Muscle layer of colon (tissue), 2 donors: Measurements from ENCODE around the gene IL17C.

ENCODE experiments used
- H3K27ac ChIP-seq: one replicate; pipeline ENCODE4 v1.7.0; 2013; ENCODE audit warnings: low read depth, mild to moderate bottlenecking, low read length, moderate library complexity
- H3K27me3 ChIP-seq, 2 donors: one replicate each; pipeline ENCODE4 v1.7.0; 2013; ENCODE audit warnings: low read length in 2 of 2, mild to moderate bottlenecking in 2 of 2; ENCODE audit not compliant: insufficient read depth in 2 of 2, control insufficient read depth in 1 of 2
- H3K36me3 ChIP-seq: one replicate; pipeline ENCODE4 v1.7.0; 2013; ENCODE audit warnings: mild to moderate bottlenecking, low read length; ENCODE audit not compliant: insufficient read depth
- H3K4me1 ChIP-seq: one replicate; pipeline ENCODE4 v1.7.0; 2013; ENCODE audit warnings: mild to moderate bottlenecking, low read length; ENCODE audit not compliant: insufficient read depth
- H3K4me3 ChIP-seq, 2 donors: one replicate each; pipeline ENCODE4 v1.7.0; 2013; ENCODE audit warnings: low read length in 2 of 2, low read depth in 1 of 2, mild to moderate bottlenecking in 1 of 2, moderate library complexity in 1 of 2
- H3K9ac ChIP-seq: one replicate; pipeline ENCODE4 v1.7.0; 2013; ENCODE audit warnings: low read length
- H3K9me3 ChIP-seq: one replicate; pipeline ENCODE4 v1.7.0; 2013; ENCODE audit warnings: mild to moderate bottlenecking, low read length
- donor health status: abdominal sarcoma.
- donor health status: Adenocarcinoma of cecum.

IL17C gene

DNA sequence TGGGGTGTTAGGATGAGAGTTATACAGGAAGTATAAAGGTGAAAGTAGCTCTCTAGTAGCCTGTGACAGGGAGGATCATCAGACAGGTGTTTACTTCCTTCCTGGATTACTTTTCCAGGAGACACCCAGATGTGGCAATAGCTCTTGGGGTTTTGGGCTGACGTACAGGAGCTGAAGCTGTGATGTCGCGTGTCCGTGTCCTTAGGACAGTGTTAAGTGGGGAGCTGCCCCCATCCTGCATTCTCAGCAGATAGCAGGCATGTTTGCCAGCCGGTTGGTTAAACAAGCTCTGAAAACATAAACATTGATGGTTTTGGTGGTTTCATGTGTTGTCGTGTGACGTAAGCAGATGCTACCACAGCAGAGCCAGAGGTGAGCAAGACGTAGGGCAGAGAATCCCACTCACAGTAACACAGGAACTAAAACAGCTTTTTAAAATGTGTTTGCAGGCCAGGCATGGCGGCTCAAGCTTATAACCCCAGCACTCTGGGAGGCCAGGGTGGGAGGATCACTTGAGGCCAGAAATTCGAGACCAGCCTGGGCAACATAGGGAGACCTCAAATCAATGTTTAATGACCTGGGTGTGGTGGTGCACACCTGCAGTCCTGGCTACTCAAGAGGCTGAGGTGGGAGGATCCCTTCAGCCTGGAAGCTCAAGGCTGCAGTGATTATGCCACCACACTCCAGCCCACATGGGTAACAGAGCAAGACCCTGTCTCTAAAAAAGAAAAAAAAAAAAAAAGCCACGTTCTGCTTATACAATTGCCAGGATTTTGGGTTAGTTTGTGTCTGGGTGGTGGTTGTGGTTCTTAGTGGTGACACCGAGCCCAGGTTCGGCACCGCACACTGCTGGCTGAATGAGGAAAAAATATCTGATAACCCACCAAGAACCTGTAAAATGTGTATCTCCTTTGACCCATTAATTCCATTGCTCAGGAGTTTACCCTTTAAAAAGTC lies 18.2 kb upstream of the IL17C start:
- Histone ChIP-seq H3K27ac (no peak overlapping the region), H3K9ac (no peak overlapping the region)

GRCh38 chr16:88622125-88622524 lies 16.2 kb upstream of the IL17C start:
- no peaks in the 10 kb centered on the region for H3K4me1 ChIP-seq
- no peaks in the 10 kb centered on the region for H3K27me3 ChIP-seq
- no peak overlapping the region for H3K27ac ChIP-seq
- no peak overlapping the region for H3K4me3 ChIP-seq
- no peaks in the 10 kb centered on the region for H3K9me3 ChIP-seq
- no peak overlapping the region for H3K9ac ChIP-seq
- peaks cover 56% of the 10 kb centered on the region for H3K36me3 ChIP-seq

More for the DNA sequence above, 18.2 kb upstream of the IL17C start:
- Histone ChIP-seq H3K36me3 (peaks cover 47% of the 10 kb centered on the region), H3K9me3 (no peaks in the 10 kb centered on the region), H3K4me3 (no peak overlapping the region), H3K4me1 (no peaks in the 10 kb centered on the region), H3K27me3 (no peaks in the 10 kb centered on the region)

DNA sequence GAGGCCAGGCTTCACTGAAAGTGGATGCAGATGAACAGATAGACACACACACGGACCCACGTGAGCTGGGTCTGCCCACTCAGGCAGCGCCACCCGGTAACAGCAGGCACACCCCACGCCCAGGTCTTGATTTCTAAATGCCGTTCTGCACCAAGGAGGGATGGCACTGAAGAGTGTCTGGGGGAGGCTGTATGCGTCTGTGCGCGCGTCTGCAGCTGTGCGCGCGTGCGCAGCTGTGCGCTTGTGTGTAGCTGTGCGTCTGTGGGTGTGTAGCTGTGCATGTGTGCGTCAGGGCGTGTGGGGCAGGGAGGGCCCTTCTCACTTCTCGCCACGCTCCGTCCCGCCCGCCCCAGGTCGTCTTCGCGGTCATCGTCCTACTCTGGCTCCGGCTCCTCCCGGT lies 15.5 kb upstream of the IL17C start:
- Histone ChIP-seq H3K4me3 (no peak overlapping the region), H3K36me3 (peaks cover 60% of the 10 kb centered on the region), H3K27me3 (no peaks in the 10 kb centered on the region), H3K4me1 (no peaks in the 10 kb centered on the region), H3K9ac (no peak overlapping the region), H3K9me3 (no peaks in the 10 kb centered on the region), H3K27ac (no peak overlapping the region)

DNA sequence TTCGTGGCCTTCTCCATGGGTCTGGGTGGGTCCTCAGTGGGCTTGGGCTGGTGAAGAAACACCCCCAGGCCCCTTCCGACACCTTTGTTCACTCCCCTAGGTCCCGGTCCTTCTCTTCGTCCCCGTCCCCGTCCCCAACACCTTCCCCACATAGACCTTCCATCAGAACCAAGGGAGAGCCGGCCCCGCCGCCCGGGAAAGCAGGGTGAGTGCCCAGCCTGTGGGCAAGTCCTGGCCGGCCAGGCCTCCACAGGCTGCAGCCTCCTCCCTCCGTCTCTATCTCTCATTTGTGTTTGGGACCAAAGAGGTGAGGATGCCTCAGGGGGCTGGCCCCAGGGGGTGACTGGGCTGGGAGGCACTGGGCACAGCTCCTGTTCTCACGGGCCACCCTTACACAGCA lies 14.5 kb upstream of the IL17C start:
- H3K4me3 ChIP-seq: no peak overlapping the region
- no peaks in the 10 kb centered on the region for H3K4me1 ChIP-seq
- no peaks in the 10 kb centered on the region for H3K27me3 ChIP-seq
- no peaks in the 10 kb centered on the region for H3K9me3 ChIP-seq
- peaks cover 68% of the 10 kb centered on the region for H3K36me3 ChIP-seq
- H3K9ac ChIP-seq: no peak overlapping the region
- H3K27ac ChIP-seq: no peak overlapping the region

GRCh38 chr16:88624481-88624880 lies 13.9 kb upstream of the IL17C start:
- Histone ChIP-seq H3K36me3 (peaks cover 62% of the 10 kb centered on the region), H3K4me1 (no peaks in the 10 kb centered on the region), H3K27me3 (no peaks in the 10 kb centered on the region), H3K9me3 (no peaks in the 10 kb centered on the region), H3K4me3 (no peak overlapping the region), H3K9ac (no peak overlapping the region), H3K27ac (no peak overlapping the region)

GRCh38 chr16:88624977-88625576 lies 13.3 kb upstream of the IL17C start:
- Histone ChIP-seq H3K4me1 (no peaks in the 10 kb centered on the region), H3K9me3 (no peaks in the 10 kb centered on the region), H3K9ac (no peak overlapping the region), H3K4me3 (no peak overlapping the region), H3K27me3 (no peaks in the 10 kb centered on the region), H3K36me3 (peaks cover 60% of the 10 kb centered on the region), H3K27ac (no peak overlapping the region)

- H3K4me1 ChIP-seq: no peaks in the 10 kb centered on the region
Measured at GRCh38 chr16:88626646-88627045, 11.7 kb upstream of the IL17C start.

DNA sequence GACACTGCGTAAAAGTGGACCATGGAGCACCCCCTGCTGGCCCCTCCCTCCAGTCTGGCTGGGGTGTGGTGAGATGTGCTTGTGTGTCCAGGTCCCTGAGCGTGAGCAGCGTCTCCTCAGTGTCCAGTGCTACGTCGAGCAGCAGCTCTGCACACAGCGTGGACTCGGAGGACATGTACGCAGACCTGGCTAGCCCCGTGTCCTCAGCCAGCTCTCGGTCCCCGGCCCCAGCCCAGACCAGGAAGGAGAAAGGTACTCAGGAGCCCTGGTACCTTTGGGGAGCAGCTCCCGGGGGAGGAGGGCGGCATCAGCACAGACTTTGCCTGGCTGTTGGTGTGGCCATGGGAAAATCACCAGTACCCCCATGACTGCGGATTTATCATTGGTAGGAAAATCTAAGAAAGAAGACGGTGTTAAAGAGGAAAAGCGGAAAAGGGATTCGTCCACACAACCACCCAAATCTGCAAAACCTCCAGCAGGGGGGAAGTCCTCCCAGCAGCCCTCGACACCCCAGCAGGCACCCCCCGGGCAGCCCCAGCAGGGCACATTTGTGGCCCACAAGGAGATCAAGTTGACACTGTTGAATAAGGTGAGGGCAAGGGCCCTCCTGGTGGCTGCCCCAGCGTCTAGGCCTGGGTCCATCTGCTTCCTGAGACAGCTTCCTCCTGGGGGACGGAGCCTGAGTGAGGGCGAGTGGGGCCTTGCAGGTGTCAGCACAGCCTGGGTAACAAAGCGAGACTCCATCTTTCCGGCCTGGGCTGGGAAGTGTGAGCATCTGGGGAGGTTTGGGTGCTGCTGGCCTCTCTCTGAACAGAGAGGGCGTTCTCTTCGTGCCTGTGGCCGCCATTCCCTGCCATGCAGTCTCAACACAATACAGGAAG lies 10.6 kb upstream of the IL17C start:
- Histone ChIP-seq H3K9me3 (no peaks in the 10 kb centered on the region), H3K4me1 (no peaks in the 10 kb centered on the region), H3K36me3 (peaks cover 48% of the 10 kb centered on the region), H3K27me3 (no peaks in the 10 kb centered on the region), H3K4me3 (no peak overlapping the region), H3K27ac (no peak overlapping the region), H3K9ac (no peak overlapping the region)

More at GRCh38 chr16:88626646-88627045, 11.7 kb upstream of the IL17C start:
- H3K4me3 ChIP-seq: no peak overlapping the region
- no peaks in the 10 kb centered on the region for H3K27me3 ChIP-seq
- H3K36me3 ChIP-seq: peaks cover 60% of the 10 kb centered on the region
- no peaks in the 10 kb centered on the region for H3K9me3 ChIP-seq
- H3K27ac ChIP-seq: no peak overlapping the region
- H3K9ac ChIP-seq: no peak overlapping the region

- Histone ChIP-seq H3K9ac (no peak overlapping the region), H3K36me3 (peaks cover 41% of the 10 kb centered on the region), H3K9me3 (no peaks in the 10 kb centered on the region), H3K4me1 (no peaks in the 10 kb centered on the region), H3K27ac (no peak overlapping the region), H3K27me3 (no peaks in the 10 kb centered on the region), H3K4me3 (no peak overlapping the region)
Measured at GRCh38 chr16:88628512-88628974, 9.8 kb upstream of the IL17C start.

- H3K27ac ChIP-seq: no peak overlapping the region
- no peaks in the 10 kb centered on the region for H3K9me3 ChIP-seq
- no peaks in the 10 kb centered on the region for H3K4me1 ChIP-seq
- no peak overlapping the region for H3K9ac ChIP-seq
- peaks cover 0 to 11% of the 10 kb centered on the region in 2 donors for H3K27me3 ChIP-seq
- H3K4me3 ChIP-seq: no peak overlapping the region
- H3K36me3 ChIP-seq: peaks cover 29% of the 10 kb centered on the region
Measured at GRCh38 chr16:88629835-88630234, 8.5 kb upstream of the IL17C start.

- Histone ChIP-seq H3K36me3 (peaks cover 23% of the 10 kb centered on the region), H3K9ac (no peak overlapping the region), H3K9me3 (no peaks in the 10 kb centered on the region), H3K27me3 (peaks cover 0 to 17% of the 10 kb centered on the region in 2 donors), H3K4me1 (no peaks in the 10 kb centered on the region), H3K4me3 (no peak overlapping the region), H3K27ac (no peak overlapping the region)
Measured at GRCh38 chr16:88630433-88630832, 7.9 kb upstream of the IL17C start.
